H1 (cell line): ENCODE measurements around the gene CLPSL2. TPM values are rescaled to one million over a fixed set of nuclear protein-coding genes. Genes with fewer than 3 reads are reported as not detected.

ENCODE experiments used
- CEBPB ChIP-seq: IDR thresholded peaks from 2 replicates; pipeline ENCODE4 v1.6.1; 2012; ENCODE audit warnings: low read depth, low read length
- CHD2 ChIP-seq: IDR thresholded peaks from 2 replicates; pipeline ENCODE4 v1.6.1; 2012; ENCODE audit warnings: low read length, improper control_type of control experiment
- EGR1 ChIP-seq: IDR thresholded peaks from 2 replicates; pipeline ENCODE4 v1.6.1; 2011; ENCODE audit warnings: low read depth, low read length, borderline replicate concordance
- SIN3A ChIP-seq, 2 experiments: IDR thresholded peaks in 1 of 2; conservative IDR thresholded peaks in 1 of 2; 2 replicates each; pipeline ENCODE4 v1.6.1; 2011 to 2012; ENCODE audit warnings: low read length in 2 of 2, improper control_type of control experiment in 1 of 2, low read depth in 1 of 2, mild to moderate bottlenecking in 1 of 2
- polyA plus RNA-seq, 7 experiments: library from polyadenylated mRNA; depleted of rRNA in 3 of 7; stranded (reverse) in 5 of 7; unstranded in 2 of 7; fragments of >200 nt in 5 of 7; fragments of 200-250 nt in 2 of 7; gene quantifications; 1 replicate in 5 of 7; 2 replicates in 1 of 7; 4 replicates in 1 of 7; pipeline versions ENCODE4 v1.2.1 to v1.2.3, GENCODE V29; 2011 to 2013; ENCODE audit warnings: missing spikeins in 2 of 7, mixed read lengths in 2 of 7
- total RNA-seq: library from RNA; stranded (reverse); fragmentation: NEBNext Ultra II Directional; extraction: Animal tissue kit (Norgen Biotek cat#: 25700); gene quantifications from 2 replicates; pipeline ENCODE4 v1.2.1, GENCODE V29; 2021

CLPSL2 gene
- total and polyA plus RNA-seq, 2 of the 8 experiments (the other 6 are each of a cell fraction or from before 2014, with no cell fraction given), result 1.4 to 3.4 TPM

DNA sequence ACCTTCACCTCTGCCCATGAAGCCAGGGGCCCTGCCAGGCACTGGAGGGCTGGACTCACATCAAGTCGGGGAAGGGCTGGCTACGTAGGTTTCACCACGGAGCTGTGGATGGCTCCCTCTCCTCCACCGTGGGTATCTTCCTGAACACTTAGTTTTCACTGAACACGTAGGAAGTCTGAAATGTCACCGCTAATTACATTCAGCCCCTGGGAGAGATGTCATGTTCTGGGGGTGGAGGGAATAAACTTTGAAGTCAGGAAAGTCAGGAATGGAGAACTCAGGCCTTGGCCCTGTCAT is 35.2 kb downstream of the CLPSL2 start (continued):
- TF ChIP-seq CHD2, result no peak
- TF ChIP-seq EGR1, result no peak
- TF ChIP-seq SIN3A (conservative IDR thresholded peaks at IDR 0.05 in 1 of 2, IDR thresholded peaks at IDR 0.05 in 1 of 2; ENCODE audit: low read depth in 1 of 2, low read length in 2 of 2), result no peak
- no peak for TF ChIP-seq CEBPB
